ENCODE measurements around the gene RPS4Y1. TPM values are rescaled to one million over a fixed set of nuclear protein-coding genes. Genes with fewer than 3 reads are reported as not detected.

The RPS4Y1 gene
- total RNA-seq, 2 donors from 2014 or later: 249 to 332 TPM

DNA sequence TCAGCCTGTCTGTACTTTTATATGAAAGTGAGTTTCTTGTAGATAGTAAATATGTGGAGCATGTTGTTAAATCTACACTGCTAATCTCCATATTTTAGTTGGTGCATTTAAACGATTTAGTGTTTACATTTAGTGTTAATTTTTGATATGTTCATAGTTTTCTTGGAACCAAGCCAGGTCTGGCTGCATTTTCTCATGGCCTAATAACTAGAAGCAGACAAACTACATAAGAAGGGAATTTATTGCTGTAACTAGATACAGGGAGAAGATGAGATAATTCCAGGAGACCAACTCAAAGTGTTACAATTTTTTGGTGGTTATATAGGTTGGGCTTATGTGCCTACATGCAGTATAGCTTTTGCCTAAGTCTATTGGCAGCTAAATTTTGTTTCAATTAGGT is 32.8 kb downstream of the RPS4Y1 start:
- no peaks in the 10 kb centered on the region for H3K36me3 ChIP-seq
- WGBS: 9% methylated on average over 1 of the region's 1 CpG
- no peaks in the 10 kb centered on the region for H3K27me3 ChIP-seq (replicated peaks; ENCODE audit: insufficient read depth)
- intact Hi-C loops (cut with DNase I): no loop called here
- no peak overlapping the region for H3K4me3 ChIP-seq
- no peak overlapping the region for H3K27ac ChIP-seq
- no peaks in the 10 kb centered on the region for H3K4me1 ChIP-seq (replicated peaks)
- no peak for DNase-seq (ENCODE audit: low spot score)
- no peaks in the 10 kb centered on the region for H3K9me3 ChIP-seq
- TF ChIP-seq, protein P1, sequence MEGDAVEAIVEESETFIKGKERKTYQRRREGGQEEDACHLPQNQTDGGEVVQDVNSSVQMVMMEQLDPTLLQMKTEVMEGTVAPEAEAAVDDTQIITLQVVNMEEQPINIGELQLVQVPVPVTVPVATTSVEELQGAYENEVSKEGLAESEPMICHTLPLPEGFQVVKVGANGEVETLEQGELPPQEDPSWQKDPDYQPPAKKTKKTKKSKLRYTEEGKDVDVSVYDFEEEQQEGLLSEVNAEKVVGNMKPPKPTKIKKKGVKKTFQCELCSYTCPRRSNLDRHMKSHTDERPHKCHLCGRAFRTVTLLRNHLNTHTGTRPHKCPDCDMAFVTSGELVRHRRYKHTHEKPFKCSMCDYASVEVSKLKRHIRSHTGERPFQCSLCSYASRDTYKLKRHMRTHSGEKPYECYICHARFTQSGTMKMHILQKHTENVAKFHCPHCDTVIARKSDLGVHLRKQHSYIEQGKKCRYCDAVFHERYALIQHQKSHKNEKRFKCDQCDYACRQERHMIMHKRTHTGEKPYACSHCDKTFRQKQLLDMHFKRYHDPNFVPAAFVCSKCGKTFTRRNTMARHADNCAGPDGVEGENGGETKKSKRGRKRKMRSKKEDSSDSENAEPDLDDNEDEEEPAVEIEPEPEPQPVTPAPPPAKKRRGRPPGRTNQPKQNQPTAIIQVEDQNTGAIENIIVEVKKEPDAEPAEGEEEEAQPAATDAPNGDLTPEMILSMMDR (IDR thresholded peaks at IDR 0.05): no peak
- TF ChIP-seq POLR2A (IDR thresholded peaks at IDR 0.05): no peak
- no peak for TF ChIP-seq POLR2AphosphoS5 (IDR thresholded peaks at IDR 0.05)

DNA sequence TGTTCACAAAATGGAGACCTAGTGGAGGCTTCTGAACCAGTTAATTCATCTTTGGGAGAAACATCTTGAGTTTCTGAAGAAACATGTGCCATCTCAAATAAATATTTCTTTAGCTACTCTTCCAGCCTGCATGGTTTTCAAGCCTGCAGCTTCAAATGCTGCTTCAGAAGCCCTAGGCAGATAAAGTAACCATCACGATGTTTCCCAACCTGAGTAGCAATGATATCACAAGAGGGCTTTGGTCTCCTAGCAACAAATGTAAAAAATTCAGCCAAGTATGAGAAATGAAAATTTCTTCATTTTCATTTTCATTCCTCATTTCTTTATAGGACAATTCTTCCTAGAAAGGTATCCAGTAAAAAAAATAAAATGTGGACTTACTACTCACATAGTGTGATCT is 42.2 kb downstream of the RPS4Y1 start:
- DNase-seq (ENCODE audit: low spot score): no peak
- WGBS: 71% methylated on average over 1 of the region's 1 CpG
- no peak overlapping the region for H3K27ac ChIP-seq

DNA sequence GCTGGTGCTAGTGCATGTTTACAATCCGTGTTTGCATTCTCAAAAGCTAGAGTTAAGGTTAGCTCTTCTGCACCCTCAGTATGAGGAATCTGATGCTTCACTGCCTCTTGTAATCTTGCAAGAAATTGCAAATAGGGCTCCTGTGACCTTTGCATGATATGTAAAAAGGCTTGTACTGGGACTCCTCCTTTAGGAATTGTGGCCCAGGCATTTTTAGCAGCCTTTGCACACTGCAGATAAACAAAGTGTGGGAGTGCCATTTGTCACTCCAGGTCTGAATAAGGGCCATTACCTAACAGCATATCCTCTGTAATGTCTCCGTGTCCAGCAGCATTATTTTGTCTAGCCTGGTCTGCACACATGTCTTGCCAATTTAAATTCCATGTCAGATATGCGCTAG is 44.5 kb downstream of the RPS4Y1 start:
- H3K36me3 ChIP-seq: no peaks in the 10 kb centered on the region
- H3K4me3 ChIP-seq: no peak overlapping the region
- H3K9me3 ChIP-seq: no peaks in the 10 kb centered on the region
- TF ChIP-seq POLR2A (IDR thresholded peaks at IDR 0.05): no peak
- TF ChIP-seq, protein P1 (IDR thresholded peaks at IDR 0.05): no peak
- TF ChIP-seq POLR2AphosphoS5 (IDR thresholded peaks at IDR 0.05): no peak
- DNase-seq (ENCODE audit: low spot score): no peak
- WGBS: 45% methylated on average over 3 of the region's 3 CpGs
- H3K27me3 ChIP-seq (replicated peaks; ENCODE audit: insufficient read depth): no peaks in the 10 kb centered on the region
- intact Hi-C loops (cut with DNase I): no loop called here
- no peaks in the 10 kb centered on the region for H3K4me1 ChIP-seq (replicated peaks)
- H3K27ac ChIP-seq: no peak overlapping the region

More for the DNA sequence above, 42.2 kb downstream of the RPS4Y1 start:
- intact Hi-C loops (cut with DNase I): no loop called here
- TF ChIP-seq POLR2AphosphoS5 (IDR thresholded peaks at IDR 0.05): no peak
- TF ChIP-seq POLR2A (IDR thresholded peaks at IDR 0.05): no peak
- TF ChIP-seq, protein P1 (IDR thresholded peaks at IDR 0.05): no peak
- no peaks in the 10 kb centered on the region for H3K27me3 ChIP-seq (replicated peaks; ENCODE audit: insufficient read depth)
- no peaks in the 10 kb centered on the region for H3K9me3 ChIP-seq
- H3K4me1 ChIP-seq (replicated peaks): no peaks in the 10 kb centered on the region
- no peak overlapping the region for H3K4me3 ChIP-seq
- H3K36me3 ChIP-seq: no peaks in the 10 kb centered on the region

DNA sequence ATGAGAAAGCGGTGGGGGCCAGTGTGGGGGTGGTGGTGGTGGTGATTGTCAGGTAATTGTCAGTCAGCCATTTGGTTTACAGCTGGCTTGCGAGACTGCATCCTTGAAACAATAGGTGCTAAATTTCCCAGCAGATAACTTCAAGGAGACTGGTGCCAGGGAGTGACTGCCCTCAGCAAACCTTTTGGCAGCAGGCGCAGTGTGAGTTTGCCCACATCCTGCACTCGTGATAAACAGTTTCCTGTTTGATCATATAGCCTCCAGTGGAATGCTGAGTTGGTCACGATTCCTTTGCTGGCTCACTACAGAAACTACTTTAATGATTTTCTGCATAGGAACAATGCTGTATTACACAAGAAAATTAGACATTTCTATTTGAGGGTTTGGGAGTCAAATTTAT is 46.0 kb downstream of the RPS4Y1 start:
- Histone ChIP-seq H3K4me3 (no peak overlapping the region), H3K36me3 (no peaks in the 10 kb centered on the region), H3K27me3 (replicated peaks; ENCODE audit: insufficient read depth) (no peaks in the 10 kb centered on the region), H3K27ac (no peak overlapping the region), H3K9me3 (no peaks in the 10 kb centered on the region), H3K4me1 (replicated peaks) (no peaks in the 10 kb centered on the region)
- no peak for DNase-seq (ENCODE audit: low spot score)
- WGBS: 67% methylated on average over 4 of the region's 5 CpGs
- TF ChIP-seq, protein P1 (IDR thresholded peaks at IDR 0.05): no peak
- TF ChIP-seq POLR2AphosphoS5 (IDR thresholded peaks at IDR 0.05) (no peak), POLR2A (IDR thresholded peaks at IDR 0.05) (no peak)
- intact Hi-C loops (cut with DNase I): no loop called here

DNA sequence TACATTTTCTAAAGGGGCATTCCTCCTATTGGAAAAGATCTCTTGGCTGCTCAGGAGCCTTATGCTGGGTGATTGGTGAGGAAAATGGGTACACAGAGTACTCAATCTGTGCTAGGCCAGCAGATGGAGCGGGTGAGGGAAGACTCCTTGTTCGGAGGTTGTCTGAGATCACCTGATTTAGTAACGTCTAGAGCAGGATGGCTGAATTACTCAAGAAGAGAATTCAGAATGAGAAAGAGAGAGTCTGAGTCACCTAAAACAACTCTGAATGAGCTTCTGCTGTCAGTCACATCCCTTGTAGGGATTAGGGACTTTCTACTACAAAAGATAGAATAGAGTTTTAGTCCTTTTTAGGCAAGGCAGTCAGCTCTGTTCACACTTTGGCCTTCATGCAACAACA is 46.6 kb downstream of the RPS4Y1 start:
- Histone ChIP-seq H3K4me1 (replicated peaks) (no peaks in the 10 kb centered on the region), H3K4me3 (no peak overlapping the region), H3K27ac (no peak overlapping the region), H3K9me3 (no peaks in the 10 kb centered on the region), H3K27me3 (replicated peaks; ENCODE audit: insufficient read depth) (no peaks in the 10 kb centered on the region), H3K36me3 (no peaks in the 10 kb centered on the region)
- TF ChIP-seq POLR2AphosphoS5 (IDR thresholded peaks at IDR 0.05) (no peak), POLR2A (IDR thresholded peaks at IDR 0.05) (no peak)
- TF ChIP-seq, protein P1 (IDR thresholded peaks at IDR 0.05): no peak
- intact Hi-C loops (cut with DNase I): no loop called here
- 78% methylated on average over 3 of the region's 3 CpGs for WGBS
- no peak for DNase-seq (ENCODE audit: low spot score)

Measured in prostate gland (tissue), 2 donors.